NCI-H1930 (cell line): ENCODE measurements around the gene HVCN1.
A peak's percentile ranks its signal among the peaks of the same experiment; 100 is the strongest.
"Not testable (repeated sequence)": the region's sequence is repeated elsewhere in the genome, so short reads cannot be mapped to it uniquely, and the experiment has no call there.

ENCODE experiments used
- DNase-seq, 2 experiments: peaks; one replicate each; lab custom pipeline; 2025; lab: John Stamatoyannopoulos, UW

The HVCN1 gene, protein sequence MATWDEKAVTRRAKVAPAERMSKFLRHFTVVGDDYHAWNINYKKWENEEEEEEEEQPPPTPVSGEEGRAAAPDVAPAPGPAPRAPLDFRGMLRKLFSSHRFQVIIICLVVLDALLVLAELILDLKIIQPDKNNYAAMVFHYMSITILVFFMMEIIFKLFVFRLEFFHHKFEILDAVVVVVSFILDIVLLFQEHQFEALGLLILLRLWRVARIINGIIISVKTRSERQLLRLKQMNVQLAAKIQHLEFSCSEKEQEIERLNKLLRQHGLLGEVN

DNA sequence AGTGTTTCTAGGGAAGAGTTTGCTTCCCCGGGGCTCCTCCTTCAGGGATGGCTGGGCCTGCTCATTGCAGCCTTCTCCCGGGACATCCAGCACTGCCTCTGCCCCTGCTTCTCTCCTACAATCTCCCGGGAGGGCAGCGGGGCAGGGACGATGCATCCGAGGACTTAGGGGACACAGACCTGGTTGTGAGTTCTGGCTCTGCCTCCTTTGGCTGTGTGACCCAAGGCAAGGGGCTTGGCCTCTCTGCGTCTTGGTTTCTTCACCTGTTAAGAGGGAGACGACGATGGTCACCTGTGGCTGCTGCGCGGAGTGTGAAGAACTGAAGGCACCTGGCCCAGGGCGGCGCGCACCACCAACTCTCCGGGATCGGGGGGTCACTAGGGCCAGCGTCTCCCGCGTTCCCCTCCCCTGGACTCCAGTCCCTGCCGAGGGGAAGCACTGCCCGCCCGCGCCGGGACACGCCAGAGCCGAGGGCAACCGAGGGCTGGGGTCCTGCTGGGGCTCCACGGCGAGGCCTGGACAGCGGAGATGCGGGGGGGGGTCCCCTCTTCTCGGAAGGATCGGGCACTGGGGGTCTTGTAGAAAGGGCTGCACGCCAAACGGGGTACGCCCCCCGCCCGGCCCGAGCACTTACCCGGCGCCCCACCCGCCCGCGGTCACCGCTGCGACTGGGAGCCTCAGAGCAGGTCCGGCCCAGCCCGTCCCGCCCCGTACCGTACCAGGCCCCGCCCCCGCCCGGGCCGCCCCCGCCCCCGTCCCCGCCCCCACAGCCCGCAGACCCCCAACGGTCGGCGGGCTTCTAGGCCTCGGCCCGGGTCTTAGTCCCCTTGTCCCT lies at the start of gene HVCN1:
Gene HVCN1, minus strand, starts transcription at position 670 of the 835 bp plus-strand sequence. CDS start 5,870 bp downstream, outside the sequence.
- no peak for DNase-seq

DNA sequence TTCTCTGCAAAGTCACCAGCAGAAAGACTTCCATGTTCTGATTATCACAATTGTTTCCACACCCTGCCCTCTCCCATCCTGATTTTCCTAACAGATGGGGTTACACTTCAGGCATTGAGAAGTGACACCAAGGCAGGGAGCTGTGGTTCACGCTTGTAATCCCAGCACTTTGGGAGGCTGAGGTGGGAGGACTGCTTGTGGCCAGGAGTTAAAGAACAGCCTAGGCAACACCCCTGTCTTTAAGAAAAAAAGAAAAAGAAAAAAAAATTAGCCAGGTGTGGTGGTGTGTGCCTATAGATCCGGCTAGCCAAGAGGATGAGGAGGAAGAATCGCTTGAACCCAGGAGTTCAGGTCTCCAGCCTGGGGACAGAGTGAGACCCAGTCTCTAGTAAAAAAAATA lies 48.6 kb upstream of the HVCN1 start:
- no peak for DNase-seq

DNA sequence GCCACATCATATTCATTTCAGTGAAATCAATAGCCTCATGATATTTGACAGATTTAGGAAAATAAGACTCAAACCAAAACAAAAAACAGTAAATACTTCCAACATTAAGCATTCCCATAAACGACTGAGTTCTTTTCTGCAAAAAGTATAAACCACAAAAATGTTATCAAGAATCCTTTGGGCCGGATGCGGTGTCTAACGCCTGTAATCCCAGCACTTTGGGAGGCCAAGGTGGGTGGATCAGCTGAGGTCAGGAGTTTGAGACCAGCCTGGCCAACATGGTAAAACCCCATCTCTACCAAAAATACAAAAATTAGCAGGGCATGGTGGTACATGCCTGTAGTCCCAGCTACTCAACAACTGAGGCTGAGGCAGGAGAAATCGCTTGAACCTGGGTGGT lies 48.1 kb upstream of the HVCN1 start:
- not testable (repeated sequence) for DNase-seq

DNA sequence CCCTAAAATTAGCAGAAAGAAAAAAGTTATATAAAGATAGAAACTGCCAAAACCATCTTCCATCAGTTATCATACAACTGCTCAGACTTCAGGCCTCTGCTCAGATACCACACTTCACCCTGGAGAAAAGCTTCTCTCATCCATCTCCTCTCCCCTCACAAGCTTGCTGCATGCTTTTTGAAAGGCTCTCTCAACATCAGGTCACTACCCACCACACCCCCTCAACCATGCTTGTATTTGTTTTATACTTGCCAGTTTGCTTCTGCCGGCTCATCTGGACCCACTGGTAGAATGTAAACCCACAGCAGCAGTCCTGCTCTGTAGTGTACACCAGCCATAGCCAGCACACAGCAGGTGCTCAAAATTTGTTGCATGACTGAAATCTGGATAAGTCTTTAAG lies 45.0 kb upstream of the HVCN1 start:
- no peak for DNase-seq

DNA sequence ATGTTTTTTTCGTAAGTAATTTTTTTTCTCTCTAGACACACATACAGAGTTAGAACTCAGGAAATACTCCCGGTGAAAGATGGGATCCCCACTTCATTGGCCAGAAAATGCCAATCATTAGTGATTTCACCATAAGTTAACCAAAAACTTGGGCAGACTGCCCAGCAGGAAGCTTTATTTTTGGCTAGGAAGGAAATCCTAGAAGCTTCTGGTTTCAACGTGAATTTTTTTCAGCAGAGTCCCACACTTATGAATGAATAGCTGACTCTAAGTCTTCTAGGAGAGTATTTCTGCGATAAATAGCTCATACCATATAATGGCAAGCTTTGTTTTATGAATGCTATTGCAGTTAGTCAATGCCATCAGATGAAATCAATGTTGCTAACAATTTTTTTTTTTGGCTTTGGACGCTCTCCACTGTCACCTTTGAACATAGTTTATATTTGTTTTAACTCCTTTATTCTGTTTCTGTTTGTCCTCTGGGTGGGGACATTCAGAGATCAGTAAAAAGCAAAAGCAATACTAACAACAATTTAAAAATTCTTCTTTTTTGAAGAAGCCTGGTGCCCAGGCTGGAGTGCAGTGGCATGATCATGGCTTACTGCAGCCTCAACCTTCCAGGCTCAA lies 44.3 kb upstream of the HVCN1 start:
- no peak for DNase-seq

DNA sequence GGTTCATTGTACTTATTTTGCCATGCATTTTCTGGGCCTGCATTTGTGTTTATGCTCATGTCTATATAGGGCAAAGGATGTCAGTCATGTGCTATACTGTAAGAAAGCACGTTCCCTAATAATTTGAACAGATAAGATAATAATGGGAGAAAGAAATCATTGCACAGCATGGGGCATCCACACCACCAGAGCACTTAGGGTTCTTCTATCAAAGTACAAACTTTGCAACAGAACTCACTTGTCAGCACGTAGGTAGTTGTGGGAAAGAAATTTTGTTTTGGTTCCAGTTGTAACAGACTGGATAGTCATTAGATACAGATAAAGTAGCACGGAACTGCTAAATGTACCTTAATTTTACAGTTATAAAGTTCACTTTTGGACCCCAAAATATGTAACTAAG lies 43.7 kb upstream of the HVCN1 start:
- DNase-seq, result no peak

DNA sequence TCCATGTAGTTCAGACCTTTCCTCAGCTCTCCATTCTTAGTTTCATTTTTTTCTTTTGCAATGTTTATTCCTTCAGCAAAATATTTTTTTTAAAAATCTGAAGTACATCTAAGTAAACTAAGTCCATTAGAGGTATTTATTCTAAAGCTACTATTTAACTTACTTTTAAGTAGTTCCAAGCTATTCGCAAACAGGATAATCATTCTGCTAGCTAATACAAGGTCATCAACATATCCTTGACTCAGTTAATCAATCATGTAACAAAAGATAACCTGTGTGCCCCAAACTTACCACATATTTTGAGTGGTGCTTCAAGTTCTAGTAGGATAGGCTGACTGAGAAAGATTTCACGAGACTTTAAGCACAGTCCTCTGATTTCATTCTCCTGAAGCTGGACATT lies 42.6 kb upstream of the HVCN1 start:
- no peak for DNase-seq

DNA sequence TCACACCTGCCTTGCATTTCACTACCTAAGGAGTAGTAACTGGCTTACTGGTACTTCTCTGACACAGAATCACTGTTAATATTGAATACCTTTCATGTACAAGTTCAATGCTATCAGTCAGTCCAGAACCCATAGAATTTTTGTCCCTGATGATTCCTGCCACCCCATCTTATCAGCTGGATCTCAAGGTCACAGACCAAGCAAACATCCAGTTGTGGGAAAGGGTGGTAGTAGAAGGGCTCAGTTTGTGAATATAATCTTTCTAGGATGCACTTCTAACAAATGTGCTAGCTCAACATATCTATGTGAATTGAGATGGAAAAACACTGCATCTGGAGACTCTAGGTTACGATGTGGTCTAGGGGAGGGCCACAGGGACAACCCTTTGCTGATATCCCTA lies 39.7 kb upstream of the HVCN1 start:
- no peak for DNase-seq

DNA sequence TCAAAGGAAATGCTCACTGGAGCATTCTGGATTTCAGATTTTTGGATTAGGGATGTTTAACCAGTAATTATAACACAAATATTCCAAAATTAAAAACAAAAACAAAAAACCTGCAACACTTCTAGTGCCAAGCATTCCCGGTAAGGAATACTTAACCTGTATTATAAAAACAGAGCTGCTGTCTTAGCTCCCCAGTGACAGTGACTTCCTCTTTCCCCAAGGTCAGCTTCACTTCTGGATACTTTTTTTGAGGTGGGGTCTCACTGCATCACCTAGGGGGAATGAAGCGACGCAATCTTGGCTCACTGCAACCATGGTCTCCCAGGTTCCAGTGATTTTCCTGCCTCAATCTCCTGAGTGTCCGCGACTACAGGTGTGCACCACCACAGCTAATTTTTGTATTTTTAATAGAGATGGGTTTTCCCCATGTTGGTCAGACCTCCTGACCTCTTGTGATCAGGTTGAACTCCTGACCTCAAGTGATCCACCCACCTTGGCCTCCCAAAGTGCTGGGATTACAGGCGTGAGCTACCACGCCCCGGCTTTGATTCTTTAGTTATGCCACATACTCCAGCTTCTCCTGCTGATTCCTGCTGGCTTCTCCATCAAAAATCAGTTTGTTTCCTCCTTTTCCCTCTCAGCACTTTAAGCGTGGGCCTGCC lies 37.9 kb upstream of the HVCN1 start:
- no peak for DNase-seq

DNA sequence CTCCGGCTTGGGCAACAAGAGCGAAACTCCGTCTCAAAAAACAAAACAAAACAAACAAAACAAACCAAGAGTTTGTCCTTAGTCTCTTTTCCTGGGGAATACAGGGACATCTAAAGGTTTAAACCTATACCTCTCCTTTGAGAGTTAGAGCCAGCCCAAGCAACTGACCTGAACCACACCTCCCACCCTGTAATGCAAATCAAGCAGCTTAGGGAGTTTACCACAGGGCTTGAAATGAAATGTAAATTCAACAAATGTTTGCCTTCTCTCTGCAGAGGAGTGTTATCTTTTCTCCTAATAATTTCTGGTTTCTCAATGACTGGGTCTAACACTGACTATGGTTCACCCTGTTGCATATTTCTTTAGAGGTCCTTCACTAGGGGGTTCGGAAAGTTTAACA lies 37.1 kb upstream of the HVCN1 start:
- DNase-seq, result no peak

DNA sequence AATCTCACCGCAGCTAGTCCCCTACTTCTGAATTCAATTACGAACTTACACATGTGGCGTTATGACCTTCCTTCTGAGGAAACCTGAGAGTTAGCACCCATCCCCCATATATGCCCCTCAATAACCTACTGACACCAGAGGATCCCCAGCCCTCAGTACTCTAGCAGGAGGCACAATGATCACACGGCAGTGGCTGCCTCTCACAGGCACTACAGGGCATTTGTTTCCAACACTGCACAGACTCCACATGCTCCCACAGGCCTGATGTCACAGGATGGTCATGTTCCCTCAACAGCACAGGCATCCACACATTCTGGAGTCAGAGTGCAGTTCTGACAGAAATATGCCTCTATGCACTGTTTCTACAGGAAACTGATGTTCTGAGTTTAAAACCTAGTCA lies 36.4 kb upstream of the HVCN1 start:
- DNase-seq, result no peak

DNA sequence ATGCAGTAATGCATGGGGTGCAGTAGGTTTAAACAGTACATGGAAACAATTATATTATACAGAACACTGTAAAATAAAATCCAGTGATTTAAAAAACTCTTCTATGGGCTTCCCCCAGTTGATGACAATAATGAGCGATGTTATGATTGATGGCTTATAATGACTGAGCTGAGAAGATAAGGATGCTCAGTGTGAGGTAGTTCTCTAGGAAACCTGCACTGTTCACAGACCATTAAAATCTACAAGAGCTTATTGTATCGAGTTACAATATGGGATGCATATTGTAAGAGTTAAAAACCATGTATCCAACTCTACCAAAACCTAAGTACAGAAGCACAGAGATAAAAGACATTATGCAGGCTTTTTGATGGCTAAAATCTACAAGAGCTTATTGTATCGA lies 34.0 kb upstream of the HVCN1 start:
- DNase-seq, result not testable (repeated sequence)

DNA sequence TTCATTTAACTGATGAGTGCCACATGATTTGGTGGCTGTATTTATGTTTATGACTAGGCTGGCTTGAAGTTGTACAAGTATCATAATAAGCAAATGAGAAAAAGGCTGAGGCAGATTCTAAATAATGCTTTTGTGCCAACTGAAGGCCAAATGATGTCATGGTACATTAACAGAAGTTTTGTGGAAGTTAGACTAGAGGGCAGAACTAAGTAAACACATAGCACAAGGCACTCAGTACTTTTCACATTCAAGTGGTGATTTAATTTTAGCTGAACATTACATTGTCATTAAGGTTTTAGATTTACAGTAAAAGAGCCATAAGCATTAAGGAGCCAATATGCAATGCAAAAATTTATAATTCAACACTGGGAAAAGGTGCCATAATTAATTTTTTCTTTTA lies 32.7 kb upstream of the HVCN1 start:
- no peak for DNase-seq

DNA sequence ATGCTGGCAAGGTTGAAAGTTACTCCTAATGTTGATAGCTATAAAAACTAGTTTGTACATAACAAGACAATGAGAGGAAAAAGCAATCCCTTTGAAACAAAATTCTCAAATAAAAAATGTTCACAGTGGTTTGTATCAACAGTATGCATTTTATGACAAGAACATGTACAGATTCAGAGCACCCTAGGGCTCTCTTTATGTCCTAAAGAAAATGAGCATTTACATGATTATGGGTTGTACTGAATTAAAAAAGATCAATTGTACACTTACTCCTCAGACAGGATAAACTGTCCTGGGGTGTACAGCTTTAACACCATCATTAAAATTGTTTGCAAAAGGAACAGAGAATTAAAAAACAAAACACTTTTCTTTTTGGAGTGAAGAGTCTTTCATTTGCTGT lies 31.6 kb upstream of the HVCN1 start:
- no peak for DNase-seq

DNA sequence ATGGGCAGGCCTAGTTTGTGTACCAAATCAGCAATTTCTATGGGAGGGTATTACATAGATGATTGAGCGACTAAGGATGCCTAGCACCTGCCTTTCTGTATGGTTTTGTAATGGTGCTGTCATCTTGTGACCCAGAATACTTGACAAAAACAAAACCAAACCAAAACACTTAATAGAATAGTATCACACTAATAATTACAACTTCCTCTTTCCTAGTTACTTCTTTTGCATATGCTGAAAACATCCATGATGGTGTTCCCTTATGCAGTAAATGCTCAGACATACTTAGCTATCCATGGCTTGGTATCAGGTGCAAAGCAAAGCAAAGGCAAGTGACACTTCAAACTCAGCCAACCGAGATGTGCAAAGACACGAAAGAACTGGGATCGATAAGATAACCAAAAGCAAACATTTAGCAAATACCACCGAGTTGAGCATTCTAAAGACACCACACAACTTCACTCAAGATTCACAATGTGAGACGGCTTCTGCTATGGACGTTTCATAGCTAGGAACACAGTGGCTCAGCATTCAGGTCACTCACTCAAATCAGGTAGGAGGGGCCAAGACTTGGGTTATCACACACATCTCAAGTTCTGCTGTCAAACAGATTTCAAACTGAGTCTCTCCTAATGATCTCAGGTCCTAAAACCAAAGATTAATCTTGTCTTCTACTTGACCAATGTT lies 29.4 kb upstream of the HVCN1 start:
- no peak for DNase-seq

DNA sequence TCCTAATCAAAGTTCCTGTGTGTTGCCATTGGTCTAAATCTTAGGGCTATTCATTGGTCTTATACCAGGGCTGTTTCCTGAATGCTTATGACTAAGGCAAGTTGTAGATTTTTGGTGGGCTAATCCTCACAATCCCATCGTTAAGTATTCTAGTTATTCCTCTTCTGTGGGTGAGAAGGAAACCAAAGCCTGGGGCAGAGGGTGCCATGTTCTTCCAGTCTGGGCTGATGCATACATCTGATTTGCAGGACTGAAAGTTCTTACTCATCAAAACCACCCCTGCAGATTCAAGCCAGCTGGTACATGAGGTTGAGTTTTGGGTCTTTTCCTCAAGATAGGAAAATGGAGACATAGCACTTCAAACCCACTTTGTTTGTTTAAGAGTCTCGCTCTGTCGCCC lies 28.1 kb upstream of the HVCN1 start:
- no peak for DNase-seq

DNA sequence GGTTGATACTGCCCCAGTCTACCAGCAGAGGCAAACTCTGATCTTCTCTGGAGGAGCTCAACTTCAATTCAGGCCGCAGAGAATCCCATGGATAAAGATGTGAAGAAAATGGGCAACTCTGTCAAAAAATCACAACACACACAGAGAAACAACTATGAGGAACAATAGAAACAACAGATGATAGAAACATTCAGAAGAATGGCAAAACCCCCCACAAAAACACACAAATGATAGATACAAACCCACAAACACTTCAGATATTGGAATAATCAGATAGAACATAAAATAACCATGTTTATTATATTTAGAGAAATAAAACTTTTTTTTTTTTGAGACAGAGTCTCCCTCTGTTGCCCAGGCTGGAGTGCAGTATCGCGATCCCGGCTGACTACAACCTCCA lies 20.0 kb upstream of the HVCN1 start:
- DNase-seq, result no peak

DNA sequence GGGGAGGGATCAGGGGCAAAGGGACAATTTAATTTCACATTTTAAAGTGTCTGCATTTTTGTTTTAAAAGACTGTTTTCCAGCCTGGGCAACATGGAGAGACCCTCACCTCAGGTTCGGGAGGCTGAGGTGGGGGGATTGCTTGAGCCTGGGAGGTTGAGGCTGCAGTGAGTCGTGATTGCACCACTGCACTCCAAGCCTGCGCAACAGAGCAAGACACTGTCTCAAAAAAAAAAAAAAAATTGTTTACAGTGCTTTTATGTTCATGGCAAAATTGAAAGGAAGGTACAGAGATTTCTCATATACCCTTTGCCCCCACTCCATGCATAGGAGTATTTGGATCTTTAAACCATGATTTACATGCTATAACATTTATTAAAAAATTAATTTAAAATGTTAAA lies 16.4 kb upstream of the HVCN1 start:
- DNase-seq, result no peak

DNA sequence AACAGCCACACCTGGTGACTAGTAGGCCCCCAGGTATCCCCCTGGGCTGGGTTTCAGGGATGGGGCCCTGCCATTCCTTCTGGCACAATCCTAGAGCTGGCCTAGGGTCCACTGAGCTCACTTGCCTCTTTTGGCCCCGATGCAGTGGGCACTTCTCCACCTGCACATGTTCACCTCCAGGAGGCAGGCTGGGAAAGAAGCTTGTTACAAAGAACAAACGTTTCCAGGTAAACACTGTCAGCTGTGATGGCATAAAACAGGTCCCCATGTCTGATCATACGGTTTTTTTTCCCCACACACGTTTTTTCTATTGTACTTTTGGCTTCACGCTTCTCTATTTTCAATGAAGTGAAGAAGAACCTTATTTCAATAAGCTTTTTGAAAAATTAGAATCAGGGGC lies 15.8 kb upstream of the HVCN1 start:
- DNase-seq, result peak in 1 of 2 experiments; percentile 50

DNA sequence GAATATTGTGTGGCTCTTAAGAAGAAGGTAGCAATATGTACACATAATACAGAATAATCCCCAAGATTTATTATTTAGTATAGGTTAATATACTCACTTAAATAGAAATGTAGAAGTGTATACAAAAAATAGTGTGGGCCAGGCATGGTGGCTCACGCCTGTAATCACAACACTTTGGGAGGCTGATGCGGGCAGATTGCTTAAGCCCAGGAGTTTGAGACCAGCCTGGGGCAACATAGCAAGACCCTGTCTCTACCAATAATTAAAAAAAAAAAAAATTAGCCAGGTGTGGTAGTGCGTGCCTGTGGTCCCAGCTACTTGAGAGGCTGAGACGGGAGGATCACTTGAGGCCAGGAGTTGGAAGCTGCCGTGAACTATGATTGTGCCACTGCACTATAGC lies 15.3 kb upstream of the HVCN1 start:
- no peak for DNase-seq

DNA sequence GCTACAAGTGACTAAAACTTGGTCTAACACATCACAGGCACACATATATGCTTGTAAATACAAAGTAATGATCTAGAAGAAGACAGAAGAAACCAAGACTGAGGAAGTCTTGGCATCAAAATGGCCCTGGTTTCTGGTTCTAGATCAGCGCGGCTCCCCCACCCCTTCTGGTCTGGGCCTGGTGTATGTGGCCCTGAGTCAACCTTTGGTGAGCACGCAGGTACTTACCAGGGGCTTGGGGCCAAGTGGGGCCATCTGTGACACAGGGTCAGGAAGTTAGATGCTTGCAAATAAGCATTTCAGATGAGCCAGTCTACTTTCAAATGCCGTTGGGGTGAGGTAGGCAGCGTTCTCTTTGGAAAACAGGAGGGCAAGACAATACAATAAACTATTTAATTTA lies 13.2 kb upstream of the HVCN1 start:
- no peak for DNase-seq
